Measurements from ENCODE around the gene NLRP13. TPM values are rescaled to one million over a fixed set of nuclear protein-coding genes. Genes with fewer than 3 reads are reported as not detected.

The NLRP13 gene
- total and polyA plus RNA-seq, 9 of the 15 experiments (the other 6 are each of a cell fraction or from before 2014, with no cell fraction given) = not detected

GRCh38 chr19:55913643-55914268 lies 18.4 kb downstream of the NLRP13 start:
- TF ChIP-seq SMC3 (conservative IDR thresholded peaks at IDR 0.05; ENCODE audit: insufficient read depth, low read depth, low read length) (0 out of 2 replicates have a peak, but pooled peaks have one; percentile 38), RAD21 (CRISPR knock-in tag; conservative IDR thresholded peaks at IDR 0.05 in 1 of 2, IDR thresholded peaks at IDR 0.05 in 1 of 2) (no peak), CTCF (IDR thresholded peaks at IDR 0.05 in 2 of 3, conservative IDR thresholded peaks at IDR 0.05 in 1 of 3; ENCODE audit: insufficient read depth in 2 of 3, low read depth in 1 of 3, low read length in 3 of 3) (peak; percentile 54 to 62 (median 59)), ZNF212 (CRISPR knock-in tag; IDR thresholded peaks at IDR 0.05) (no peak)
- intact Hi-C loops (cut with micrococcal nuclease) (no loop called here), in situ Hi-C loops (cut with MboI) (no loop called here)
- POLR2A ChIA-PET = no interaction called here
- H3K79me2 ChIP-seq (ENCODE audit: control insufficient read depth, insufficient read depth, low read length) = no peaks in the 10 kb centered on the region
- no peak overlapping the region for H3K27ac ChIP-seq (ENCODE audit: extremely low read depth, low read depth, low read length)
- no peaks in the 10 kb centered on the region for H4K20me1 ChIP-seq (replicated peaks; ENCODE audit: control insufficient read depth, insufficient read depth, low read length)
- CTCF ChIA-PET (ENCODE audit: low intra/inter-chr PET ratio) = interaction anchor here (0.6 kb wide), 1 partner anchor 417 kb away, joined by 3 read pairs; no protein-coding TSS in a partner anchor
- H3K4me2 ChIP-seq (ENCODE audit: insufficient read depth, low read length) = no peak overlapping the region
- WGBS (ENCODE audit: insufficient coverage, low coverage, missing lambda C conversion rate) = 2% methylated on average over 9 of the region's 9 CpGs
- no peaks in the 10 kb centered on the region for H3K27me3 ChIP-seq (ENCODE audit: control insufficient read depth in 2 of 2, insufficient read depth in 2 of 2, low read length in 2 of 2)
- no peaks in the 10 kb centered on the region for H3K36me3 ChIP-seq (ENCODE audit: control insufficient read depth, insufficient read depth, low read length)
- H3K4me3 ChIP-seq = no peak overlapping the region
- peak; percentile 76 for ATAC-seq
- H2AFZ ChIP-seq (ENCODE audit: low read depth, low read length) = no peak overlapping the region; the same call in 1 of the 2 replicates
- H3K9ac ChIP-seq (ENCODE audit: insufficient read depth in 1 of 2, low read depth in 2 of 2, low read length in 2 of 2) = no peak overlapping the region
- no peaks in the 10 kb centered on the region for H3K4me1 ChIP-seq (replicated peaks in 1 of 2; ENCODE audit: control insufficient read depth in 2 of 2, insufficient read depth in 2 of 2, low read length in 2 of 2)
- DNase-seq (ENCODE audit: extremely low read depth in 1 of 4, low spot score in 3 of 4) = peak in 3 of 4 experiments; percentile 15 to 28 (median 28)
- H3K9me1 ChIP-seq (ENCODE audit: control insufficient read depth, insufficient read depth, low read length) = no peaks in the 10 kb centered on the region
- H3K9me3 ChIP-seq (replicated peaks; ENCODE audit: control insufficient read depth, insufficient read depth, low read depth, low read length) = no peaks in the 10 kb centered on the region
- FAIRE-seq = no peak
- BruUV-seq (replicated peaks) = no TSS peak
